H4 (cell line): Measurements from ENCODE around the gene ACAP2. TPM values are rescaled to one million over a fixed set of nuclear protein-coding genes. Genes with fewer than 3 reads are reported as not detected.
"Not testable (repeated sequence)": the region's sequence is repeated elsewhere in the genome, so short reads cannot be mapped to it uniquely, and the experiment has no call there.

Experiments used
- DNase-seq: peaks from one replicate; pipeline ENCODE4 v3.0.0-alpha.2; 2015; ENCODE audit warnings: low spot score
- total RNA-seq: library from RNA; depleted of rRNA; stranded (reverse); fragments of >200 nt; shearing (Covaris generic); gene quantifications from 2 replicates; pipeline ENCODE4 v1.2.3, GENCODE V29; 2014

The ACAP2 gene
- total RNA-seq, 1 experiment from 2014 or later, result 32.4 TPM

DNA sequence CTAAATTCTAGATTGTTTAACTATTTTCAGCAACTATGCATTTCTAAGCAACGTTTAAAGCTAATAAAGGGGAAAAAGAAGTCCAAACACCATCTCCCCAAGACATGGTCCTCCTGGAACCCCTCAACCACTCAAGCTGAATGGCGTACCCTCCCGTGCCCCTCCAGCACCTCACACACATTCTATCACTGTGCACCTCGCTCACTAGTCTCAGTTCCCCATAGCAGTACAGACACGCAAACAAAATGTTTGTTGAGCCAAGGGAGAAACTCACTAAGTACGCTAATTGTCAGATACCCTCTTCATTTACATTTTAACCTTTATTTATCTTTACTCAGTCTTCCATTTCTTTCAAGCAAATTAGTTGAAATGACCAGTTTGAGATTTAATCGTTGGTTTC, 48.8 kb downstream of the ACAP2 start:
- DNase-seq, result no peak

DNA sequence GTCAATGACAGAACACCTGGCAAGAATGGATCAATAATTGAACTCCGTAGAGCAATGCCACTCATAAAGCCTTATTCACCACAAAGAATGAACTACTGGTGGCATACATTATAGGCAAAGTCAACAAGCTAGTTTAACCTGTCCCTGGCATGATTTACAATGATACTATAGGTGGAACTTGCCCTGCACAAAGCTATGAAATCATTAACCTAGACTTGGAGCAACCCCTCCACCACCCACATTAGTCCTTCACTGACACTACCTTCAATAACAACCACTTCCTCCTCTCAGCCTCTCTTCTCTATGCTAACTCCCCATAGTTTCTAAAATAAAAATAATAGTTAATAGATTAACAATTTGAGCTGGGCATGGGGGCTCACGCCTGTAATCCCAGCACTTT, 54.4 kb downstream of the ACAP2 start:
- no peak for DNase-seq

DNA sequence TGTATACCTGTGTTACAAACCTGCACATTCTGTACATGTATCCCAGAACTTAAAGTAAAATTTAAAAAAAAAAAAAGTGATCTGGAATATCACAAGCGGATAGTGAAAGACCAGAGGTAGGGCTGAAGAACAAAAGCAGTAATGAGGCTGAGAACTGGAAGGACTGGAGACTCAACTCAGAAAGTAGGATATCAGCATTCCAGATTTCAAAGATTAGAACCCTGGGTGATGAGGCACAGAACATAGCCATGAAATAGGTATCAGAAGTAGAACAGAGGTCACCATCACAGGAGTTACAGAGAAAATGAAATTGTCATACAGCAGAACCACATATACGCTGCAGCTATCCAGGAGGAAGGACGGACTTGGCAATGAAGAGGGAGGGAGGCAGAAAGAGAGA, 56.1 kb downstream of the ACAP2 start:
- no peak for DNase-seq

DNA sequence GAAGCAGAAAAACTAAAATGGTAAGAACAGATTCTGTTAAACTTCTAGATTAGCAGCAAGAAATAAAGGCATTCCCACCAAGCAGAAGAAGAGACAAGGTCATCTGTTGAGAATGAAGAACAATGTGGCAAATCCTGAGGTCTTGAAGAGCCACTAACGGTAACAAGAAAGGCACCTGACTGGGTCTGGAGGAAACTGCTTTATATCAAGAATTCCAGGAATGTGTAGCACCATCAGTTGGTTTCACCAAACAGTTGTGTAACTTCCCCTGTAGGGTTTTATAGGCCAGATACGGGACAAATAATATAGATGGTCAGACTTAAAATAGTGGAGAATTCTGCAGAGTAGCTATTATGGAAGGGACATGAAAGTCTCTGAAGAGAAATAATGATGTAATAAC, 57.3 kb downstream of the ACAP2 start:
- DNase-seq, result peak; percentile 31

DNA sequence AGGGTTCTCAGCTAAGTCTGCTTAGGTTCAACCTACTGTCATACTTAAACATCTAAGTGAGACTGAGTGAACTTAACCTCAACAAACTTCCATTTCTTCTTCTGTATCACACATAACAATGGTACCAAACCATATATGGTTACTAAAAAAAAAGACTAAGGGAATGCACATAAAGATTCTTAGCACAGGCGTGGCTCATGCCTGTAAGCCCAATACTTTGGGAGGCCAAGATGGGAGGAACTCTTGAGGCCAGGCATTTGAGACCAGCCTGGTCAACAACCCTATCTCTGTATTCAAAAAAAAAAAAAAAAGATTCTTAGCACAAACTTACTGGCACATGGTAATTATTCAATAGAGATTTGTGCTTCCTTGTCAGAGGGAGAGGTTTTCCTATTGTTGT, 57.9 kb downstream of the ACAP2 start:
- DNase-seq, result no peak

DNA sequence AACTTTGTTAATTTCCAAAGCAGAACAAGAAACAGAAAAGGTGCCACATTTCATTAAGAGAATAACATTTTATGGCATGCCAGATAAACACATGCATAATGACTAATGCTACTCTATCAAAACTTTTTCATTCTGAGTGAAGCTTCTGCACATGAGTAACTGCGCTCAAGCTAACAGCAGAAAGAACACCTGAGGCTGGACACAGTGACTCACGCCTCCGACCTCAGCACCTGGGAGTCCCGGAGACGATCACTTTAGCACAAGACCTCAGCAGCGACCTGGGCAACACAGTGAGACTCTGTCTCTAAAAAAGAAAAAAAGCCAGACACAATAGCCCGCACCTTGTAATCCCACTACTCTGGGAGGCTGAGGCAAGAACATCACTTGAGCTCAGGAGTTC, 70.6 kb downstream of the ACAP2 start:
- DNase-seq, result no peak

DNA sequence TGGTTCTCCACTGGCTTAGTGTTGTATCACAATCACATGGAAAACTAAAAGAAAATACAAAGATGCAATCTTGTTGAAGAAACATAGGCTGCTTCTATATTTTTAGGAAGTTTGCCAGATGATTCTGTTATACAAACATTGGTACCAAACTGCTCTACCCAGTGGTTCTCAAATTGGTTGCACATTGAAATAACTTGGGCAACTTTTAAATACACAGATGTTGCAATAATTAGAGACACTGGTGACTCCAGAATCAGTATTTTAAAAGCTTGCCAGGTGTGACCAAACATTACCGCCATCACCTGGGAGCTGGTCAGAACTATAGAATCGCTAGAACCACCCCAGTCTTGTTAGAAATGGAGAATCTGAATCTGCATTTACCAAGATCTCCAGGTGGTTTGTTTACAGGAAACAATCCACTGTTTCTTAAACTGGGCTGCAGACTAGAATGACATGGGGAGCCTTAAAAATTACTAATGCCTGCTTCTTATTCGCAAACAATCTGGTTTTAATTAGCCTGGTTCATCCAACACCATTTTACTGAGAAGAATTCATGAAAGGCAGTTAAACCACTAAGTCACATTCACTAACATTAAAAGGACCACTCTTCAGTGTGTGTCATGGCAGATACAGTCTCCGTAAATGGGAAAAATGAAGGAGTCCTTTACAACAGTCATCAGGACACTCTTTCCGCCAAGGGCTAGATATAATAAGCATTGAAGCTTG, 76.5 kb downstream of the ACAP2 start:
- no peak for DNase-seq

DNA sequence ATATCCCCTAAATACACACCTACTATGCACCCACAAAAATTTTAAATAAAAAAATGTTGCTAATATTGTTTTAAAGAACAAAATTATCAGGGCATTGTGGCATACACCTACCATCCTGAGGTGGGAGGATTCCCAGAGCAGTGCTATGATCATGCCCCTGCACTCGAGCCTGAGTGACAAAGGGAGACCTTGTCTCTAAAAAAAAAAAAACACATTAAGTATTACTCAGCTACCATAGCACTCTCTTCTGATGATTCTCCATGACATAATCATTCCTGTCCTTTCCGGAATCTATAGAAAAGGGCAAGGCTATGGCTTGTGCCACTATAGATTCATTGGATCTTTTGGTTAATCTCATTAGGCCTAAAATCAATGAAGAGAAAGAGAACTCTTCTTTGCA, 77.4 kb downstream of the ACAP2 start:
- no peak for DNase-seq

DNA sequence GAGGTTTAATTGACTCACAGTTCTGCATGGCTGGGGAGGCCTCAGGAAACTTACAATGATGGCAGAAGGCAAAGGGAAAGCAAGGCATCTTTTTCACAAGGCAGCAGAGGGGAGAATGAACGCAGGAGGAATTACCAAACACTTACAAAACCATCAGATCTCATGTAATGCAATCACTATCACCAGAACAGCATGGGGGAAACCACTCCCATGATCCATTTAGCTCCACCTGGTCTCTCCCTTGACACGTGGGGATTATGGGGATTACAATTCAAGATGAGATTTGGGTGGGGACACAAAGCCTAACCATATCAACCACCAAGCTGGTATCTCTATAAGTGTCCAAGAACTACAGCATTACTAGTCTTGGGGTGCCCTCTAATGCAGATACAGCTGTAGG, 85.0 kb downstream of the ACAP2 start:
- not testable (repeated sequence) for DNase-seq

DNA sequence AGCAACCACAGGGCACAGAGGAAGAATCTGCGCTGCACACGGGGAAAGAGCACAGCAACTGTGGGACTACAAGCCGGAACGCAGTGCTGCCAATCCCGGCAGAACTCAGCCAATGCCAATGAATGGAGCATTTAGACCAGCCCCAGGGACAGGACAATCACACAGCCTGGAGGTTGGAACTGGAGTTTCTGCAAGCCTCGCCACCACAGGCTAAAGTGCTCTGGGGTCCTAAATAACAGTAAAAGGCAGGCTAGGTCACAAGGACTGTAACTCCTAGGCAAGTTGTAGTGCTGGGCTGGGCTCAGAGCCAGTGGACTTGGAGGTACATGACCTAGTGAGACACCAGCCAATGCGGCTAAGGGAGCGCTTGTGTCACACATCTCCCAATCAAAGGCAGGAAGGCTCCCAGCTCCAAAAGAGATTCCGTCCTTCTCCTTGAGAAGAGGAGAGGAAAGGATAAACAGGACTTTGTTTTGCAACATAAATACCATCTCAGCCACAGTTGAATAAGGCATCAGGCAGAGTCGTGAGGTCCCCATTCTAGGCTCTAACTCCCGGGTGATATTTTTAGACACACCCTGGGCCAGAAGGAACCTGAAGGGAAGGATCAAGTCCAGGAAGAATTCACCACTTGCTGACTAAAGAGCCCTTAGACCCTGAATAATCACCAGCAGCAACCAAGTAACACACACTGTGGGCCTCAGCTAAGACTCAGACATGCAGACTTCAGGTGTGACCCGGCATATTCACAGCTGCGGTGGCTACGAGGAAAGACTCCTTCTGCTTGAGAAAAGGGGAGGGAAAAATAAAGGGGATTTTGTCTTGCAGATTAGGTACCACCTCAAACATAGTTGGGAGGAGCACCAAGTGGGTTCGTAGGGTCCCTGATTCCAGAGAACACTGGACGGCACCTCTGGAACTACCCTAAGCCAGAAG, 86.4 kb downstream of the ACAP2 start:
- DNase-seq, result no peak

DNA sequence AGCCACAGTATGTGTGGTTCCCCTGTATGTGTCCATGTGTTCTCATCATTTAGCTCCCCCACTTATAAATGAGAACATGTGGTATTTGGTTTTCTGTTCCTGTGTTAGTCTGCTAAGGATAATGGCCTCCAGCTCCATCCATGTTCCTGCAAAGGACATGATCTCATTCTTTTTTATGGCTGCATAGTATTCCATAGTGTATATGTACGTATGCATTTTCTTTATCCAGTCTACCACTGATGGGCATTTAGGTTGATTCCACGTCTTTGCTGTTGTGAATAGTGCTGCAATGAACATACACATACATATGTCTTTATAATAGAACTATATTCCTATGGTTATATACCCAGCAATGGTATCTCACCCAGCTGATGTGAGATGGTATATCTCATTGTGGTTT, 88.8 kb downstream of the ACAP2 start:
- DNase-seq, result not testable (repeated sequence)

DNA sequence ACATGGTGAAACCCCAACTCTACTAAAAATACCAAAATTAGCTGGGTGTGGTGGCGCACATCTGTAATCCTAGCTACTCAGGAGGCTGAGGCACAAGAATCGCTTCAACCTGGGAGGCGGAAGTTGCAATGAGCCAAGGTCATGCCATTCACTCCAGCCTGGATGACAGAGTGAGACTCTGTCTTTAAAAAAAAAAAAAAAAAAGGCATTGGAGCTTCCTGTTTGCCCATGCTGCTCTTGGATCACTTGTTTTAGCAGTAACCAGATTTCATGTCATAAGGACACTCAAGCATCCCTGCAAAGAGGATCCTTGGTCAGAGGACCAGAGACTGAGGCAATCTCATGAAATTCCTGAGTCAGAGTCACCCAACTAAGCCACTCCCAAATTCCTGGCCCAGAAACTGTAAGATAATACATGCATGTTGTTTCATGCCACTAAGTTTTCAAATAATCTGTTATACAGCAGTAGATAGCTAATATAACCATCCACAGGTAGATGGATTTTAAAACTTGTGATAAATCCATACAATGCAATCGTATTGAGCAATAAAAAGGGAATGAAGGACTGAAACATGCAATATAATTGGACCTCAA, 89.8 kb downstream of the ACAP2 start:
- DNase-seq, result peak; percentile 51

DNA sequence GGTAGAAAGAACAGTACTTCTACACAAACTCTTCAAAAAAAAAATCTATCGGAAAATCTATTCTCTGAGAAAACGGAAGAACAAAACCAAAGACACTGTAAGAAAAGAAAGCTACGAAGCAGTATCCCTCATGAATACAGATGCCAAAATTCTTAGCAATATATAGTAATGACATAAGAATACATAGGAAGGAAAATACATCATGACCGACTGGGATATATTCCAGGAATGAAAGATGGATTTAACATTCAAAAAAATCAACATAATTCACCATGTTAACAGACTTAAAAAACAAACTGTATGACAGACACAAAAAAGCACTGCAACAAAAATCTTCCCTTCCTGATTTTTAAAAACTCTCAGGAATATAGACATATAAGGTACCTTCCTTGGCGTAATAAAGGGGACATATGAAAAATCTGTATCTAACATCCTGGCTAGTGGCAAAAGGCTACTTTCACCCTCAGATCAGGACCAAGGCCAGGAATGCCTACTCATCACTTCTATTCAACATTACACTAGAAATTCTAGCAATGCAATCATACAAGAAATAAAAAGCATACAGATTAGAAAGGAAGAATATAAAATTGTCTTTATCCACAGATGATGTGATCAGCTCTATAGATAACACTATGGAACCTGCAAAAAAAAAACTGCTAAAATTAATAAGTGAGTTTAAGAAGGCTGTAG, 94.2 kb downstream of the ACAP2 start:
- DNase-seq, result no peak

DNA sequence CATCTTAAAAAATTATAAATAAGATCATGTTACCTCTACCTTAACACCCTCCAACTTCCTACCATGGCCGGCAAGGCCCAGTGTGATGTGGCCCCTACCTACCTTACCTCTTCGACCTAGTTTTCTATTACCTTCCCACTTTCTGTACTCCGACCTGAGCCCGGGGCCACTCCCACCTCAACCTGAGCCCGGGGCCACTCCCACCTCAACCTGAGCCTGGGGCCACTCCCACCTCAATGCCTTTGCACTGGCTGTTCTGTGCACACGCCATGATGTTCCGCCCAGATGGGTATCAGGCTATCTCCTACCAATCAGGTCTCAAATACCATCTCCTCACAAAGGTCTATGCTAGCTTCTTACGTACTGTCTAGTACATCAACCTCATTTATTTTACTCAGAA, 105.1 kb downstream of the ACAP2 start:
- DNase-seq, result no peak

DNA sequence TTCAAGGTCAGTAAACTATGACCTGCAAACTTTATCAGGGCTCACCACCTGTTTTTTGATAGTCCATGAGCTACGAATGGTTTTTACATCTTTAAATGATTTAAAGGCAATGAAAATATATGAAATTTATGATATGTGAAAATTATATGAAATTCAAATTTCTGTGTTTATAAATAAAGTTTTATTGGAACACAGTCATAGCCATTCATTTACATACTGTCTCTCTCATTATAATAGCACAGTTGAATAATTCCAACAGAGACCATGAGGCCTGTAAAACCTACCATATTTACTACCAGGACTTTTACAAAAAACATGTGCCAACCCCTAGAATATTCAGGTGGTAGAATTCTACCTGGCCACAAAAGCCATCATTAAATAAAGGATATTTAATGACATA, 107.9 kb downstream of the ACAP2 start:
- DNase-seq, result no peak

DNA sequence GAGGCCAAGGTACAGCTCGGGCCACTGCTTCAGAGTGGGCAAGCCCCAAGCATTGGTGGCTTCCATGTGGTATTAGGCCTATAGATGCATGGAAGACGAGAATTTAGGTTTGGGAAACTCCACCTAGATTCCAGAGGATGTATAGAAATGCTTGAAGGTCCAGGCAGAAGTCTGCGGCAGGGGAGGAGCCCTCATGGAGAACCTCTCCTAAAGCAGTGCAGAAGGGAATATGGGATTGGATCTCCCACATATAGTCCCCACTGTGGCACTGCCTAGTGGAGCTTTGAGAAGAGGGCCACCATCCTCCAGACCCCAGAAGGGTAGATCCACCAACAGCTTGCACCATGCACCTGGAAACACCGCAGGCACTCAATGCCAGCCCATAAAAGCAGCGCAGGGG, 123.8 kb downstream of the ACAP2 start:
- no peak for DNase-seq

DNA sequence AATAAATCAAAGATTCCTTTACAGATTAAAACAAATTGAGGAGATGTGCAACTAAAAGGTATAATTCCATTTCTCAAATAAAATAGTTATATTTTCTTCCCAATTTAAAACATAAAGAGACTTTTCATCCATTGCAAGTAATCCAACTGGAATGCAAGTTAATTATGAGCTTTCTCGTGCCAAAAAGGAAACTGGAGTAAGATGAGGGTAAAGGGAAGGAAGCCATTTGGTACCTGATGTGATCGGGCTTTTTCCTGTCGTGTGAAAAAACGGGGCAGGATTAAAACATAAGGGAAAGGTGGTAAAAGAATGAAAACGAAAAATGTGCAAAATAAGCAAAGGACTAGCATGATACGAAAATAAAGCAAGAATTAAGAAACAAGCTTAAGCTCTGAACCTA, 130.1 kb downstream of the ACAP2 start:
- no peak for DNase-seq

DNA sequence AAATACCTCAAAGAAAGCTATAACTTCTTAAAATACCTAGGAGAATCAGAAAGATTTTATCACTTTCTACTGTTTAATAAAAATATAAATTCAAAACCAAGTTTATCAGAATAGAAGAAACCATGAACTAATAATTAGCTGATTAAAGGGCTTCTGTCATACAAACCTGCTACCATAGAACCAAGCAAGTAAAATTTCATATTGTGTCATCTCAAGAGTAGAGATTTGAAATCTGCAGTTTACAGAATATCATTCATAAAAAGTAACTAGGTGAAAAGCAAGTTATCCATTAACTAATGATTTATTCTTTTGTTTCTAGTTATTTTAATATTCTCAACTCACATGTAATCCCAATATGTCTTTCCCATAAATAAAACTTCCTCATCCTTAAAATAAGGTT, 135.1 kb downstream of the ACAP2 start:
- DNase-seq, result no peak

DNA sequence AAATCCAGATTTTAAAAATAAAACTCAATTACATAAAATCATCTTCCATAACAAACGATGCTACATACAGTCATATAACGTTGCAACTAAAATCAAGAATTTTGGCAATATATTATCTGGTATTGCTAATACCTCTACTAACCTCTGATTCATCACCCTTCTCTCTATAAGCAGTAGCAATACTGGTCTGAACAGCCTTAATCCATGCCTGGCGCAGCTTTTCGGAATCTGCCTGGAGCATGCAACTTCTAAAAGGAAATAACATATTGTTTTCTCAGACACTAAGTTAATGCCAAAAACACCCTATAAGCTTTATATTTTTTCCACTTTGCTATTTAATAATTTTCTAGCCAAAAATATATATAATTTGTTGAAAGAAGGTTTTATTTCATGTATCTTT, 136.5 kb downstream of the ACAP2 start:
- no peak for DNase-seq

DNA sequence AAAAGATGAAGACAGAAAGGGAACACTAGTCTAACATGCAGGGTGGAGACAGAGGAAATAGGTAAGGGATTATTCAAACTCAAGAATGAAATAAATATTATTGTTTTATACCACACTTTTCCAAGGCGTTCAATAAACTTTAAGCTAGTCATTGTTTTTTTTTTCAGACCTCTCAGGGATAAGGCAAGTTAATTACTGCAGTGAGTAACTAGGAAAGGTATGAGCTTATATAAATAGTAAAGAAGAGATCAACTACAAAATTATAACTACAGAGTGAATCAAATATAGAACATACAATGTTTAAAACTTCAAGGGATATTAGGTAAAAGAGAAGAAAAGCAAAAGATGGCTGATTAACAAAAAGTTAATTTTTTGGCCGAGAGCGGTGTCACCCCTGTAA, 140.4 kb downstream of the ACAP2 start:
- no peak for DNase-seq

DNA sequence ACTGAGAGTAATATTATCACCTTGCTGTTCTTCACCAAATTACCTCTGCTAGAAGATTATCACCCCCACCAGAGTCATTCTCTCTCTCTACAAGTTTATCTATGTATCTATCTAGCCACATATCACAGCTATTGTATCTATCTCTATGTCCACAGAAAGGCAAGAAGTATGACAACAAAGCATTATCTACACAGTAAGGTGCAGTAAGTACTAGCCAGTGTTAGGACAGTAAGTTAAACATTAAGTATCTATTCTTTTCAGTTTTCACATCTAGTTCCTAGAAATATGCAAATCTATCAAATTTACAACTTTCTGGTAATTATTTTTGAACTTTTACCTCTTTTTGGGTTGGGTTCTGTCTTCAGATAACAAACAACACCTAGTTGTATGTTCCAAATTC, 145.4 kb downstream of the ACAP2 start:
- no peak for DNase-seq

DNA sequence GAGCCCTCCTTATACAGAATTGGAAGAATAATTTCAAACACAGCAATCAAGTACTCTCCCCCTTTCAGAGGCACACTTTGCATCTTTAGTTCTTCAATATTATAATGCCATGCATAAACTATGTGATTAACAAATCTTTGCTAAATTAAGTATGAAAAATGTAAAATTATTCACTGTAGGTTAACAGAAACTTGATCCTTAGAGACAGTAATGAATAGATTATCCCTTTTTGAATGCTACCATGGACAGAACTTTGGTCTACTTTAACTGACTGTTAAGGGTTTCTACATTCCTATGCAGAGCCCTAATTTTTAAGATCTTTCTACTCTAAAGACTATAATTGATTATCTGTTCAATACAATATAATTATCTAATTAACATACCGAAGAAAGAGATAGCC, 146.2 kb downstream of the ACAP2 start:
- no peak for DNase-seq
